GM12873 (cell line): ENCODE data around the gene SSR3.

Experiments
- TF ChIP-seq, protein P1 (sequence below): IDR thresholded peaks from 2 replicates; pipeline ENCODE4 v1.5.1; 2012; ENCODE audit warnings: low read depth, mild to moderate bottlenecking, moderate library complexity, low read length, control low read depth; ENCODE audit not compliant: insufficient read depth; ENCODE audit errors: missing control alignments

The SSR3 gene

DNA sequence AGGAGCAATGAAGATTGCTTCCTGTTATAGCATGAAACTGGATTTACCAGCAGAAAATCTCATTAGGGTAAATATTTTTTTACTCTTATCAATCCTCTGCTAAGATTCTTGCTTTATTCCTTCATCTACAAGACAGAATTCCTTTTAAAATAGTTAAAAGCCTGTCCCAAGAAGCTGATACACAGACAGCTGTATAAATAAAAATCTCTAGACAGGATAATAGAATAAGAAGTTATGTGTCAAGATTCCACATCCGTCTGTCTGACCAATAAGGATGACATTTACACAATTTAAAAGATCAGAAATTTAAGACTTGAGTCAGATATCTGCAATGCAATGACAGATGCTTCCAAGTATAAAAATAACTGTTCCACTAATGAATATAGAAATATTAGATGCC lies 57.6 kb downstream of the SSR3 start:
- TF ChIP-seq, protein P1, sequence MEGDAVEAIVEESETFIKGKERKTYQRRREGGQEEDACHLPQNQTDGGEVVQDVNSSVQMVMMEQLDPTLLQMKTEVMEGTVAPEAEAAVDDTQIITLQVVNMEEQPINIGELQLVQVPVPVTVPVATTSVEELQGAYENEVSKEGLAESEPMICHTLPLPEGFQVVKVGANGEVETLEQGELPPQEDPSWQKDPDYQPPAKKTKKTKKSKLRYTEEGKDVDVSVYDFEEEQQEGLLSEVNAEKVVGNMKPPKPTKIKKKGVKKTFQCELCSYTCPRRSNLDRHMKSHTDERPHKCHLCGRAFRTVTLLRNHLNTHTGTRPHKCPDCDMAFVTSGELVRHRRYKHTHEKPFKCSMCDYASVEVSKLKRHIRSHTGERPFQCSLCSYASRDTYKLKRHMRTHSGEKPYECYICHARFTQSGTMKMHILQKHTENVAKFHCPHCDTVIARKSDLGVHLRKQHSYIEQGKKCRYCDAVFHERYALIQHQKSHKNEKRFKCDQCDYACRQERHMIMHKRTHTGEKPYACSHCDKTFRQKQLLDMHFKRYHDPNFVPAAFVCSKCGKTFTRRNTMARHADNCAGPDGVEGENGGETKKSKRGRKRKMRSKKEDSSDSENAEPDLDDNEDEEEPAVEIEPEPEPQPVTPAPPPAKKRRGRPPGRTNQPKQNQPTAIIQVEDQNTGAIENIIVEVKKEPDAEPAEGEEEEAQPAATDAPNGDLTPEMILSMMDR = no peak

DNA sequence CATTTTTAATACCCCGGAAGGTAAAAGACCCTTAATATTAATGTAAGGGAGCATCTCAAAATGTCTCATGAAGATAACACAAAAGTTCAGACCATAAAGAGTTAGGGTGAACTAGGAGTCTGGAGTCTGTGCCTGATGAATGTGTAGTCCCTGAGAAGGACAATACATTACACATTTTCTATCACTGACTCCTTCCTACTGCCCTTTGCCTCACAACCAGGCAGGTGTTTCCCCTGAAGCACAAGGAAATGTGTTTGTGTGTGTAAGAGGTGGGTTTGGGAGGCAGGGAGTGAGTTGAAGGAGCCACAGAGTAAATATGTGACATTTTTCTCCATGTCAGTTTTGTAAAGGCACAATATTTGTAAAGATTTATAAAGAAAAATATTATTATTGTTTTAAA lies 59.1 kb downstream of the SSR3 start:
- TF ChIP-seq, protein P1 = no peak

DNA sequence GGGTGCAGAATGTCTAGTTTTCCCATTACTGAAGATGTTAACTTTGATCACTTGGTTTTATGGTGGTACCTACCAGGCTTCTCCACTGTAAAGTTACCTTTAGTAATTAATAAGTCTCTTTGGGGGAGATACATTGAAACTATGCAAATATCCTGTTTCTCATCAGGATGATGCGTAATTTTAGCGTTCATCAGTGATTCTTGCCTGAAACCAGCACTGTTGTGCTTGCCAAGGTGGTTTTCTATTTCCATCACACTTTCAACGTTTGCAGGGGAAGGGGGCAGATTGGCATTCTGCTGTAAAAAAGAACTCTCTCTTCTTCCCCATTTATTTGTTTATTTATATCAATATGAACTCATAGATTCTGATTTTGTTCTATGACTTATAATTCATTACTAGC lies 61.0 kb downstream of the SSR3 start:
- TF ChIP-seq, protein P1 = no peak

DNA sequence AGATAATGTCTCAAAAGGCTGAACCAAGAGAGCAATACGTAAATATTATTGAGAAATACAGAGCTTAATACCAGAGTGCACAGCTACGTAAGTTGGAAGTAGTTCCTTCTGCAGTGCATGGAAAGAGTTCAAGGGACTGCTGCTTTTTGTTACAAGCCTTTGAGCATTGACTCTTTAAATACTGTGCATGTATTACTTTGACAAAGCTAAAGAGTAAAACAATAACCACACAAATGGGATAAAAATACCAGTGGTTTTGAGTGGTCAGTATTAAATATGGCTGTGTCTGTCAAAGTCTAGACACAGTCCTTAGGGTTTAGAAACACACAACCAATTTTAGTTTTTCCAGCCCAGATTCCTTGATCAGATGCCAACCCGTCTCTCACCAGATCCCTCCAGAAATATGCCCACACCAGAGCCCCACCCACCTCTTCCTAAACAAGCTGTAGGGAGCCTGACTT lies 62.1 kb downstream of the SSR3 start:
- TF ChIP-seq, protein P1 = no peak

DNA sequence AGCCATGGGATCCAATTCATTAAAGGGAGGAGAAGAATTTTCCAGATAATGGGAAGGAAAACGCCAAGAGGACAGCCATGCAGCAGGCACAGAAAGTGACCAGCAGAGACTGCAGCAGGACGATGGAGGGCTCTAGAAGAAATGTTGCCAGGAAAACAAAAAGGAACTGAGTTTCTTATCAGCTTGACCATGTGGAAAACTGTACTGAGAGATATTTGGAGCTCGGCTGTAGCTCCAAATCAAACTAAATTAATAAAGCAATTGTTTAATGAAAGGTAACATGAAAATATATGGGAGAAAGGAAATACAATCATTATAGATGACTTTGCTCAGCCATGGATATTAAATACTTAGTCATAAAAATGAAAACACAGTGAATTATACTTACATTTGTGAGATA lies 63.7 kb downstream of the SSR3 start:
- TF ChIP-seq, protein P1 = no peak
